ENCODE data around the gene NFKB2.

NFKB2 gene

GRCh38 chr10:102413053-102413705 lies 17.7 kb downstream of the NFKB2 start:
- TF ChIP-seq CTCF (conservative IDR thresholded peaks at IDR 0.05; ENCODE audit: low read depth, low read length), result no peak
- DNase-seq (ENCODE audit: low read depth), result no peak
- H3K4me3 ChIP-seq (ENCODE audit: low read length), result no peak overlapping the region

GRCh38 chr10:102413806-102414561 lies 18.5 kb downstream of the NFKB2 start:
- H3K4me3 ChIP-seq (ENCODE audit: low read length), result no peak overlapping the region
- no peak for DNase-seq (ENCODE audit: low read depth)
- no peak for TF ChIP-seq CTCF (conservative IDR thresholded peaks at IDR 0.05; ENCODE audit: low read depth, low read length)

- TF ChIP-seq CTCF (conservative IDR thresholded peaks at IDR 0.05; ENCODE audit: low read depth, low read length), result no peak
- DNase-seq (ENCODE audit: low read depth), result no peak
- no peak overlapping the region for H3K4me3 ChIP-seq (ENCODE audit: low read length)
These were observed 19.2 kb downstream of the NFKB2 start for GRCh38 chr10:102414749-102415148.

- no peak for DNase-seq (ENCODE audit: low read depth)
- TF ChIP-seq CTCF (conservative IDR thresholded peaks at IDR 0.05; ENCODE audit: low read depth, low read length), result no peak
- H3K4me3 ChIP-seq (ENCODE audit: low read length), result no peak overlapping the region
These were observed 20.8 kb downstream of the NFKB2 start for GRCh38 chr10:102416283-102416682.

GRCh38 chr10:102416695-102417094 lies 21.2 kb downstream of the NFKB2 start:
- no peak for TF ChIP-seq CTCF (conservative IDR thresholded peaks at IDR 0.05; ENCODE audit: low read depth, low read length)
- DNase-seq (ENCODE audit: low read depth), result no peak
- no peak overlapping the region for H3K4me3 ChIP-seq (ENCODE audit: low read length)

GRCh38 chr10:102418622-102419268 lies 23.2 kb downstream of the NFKB2 start, which contains the start of gene PSD:
Gene PSD (minus strand): TSS chr10:102418785. CDS start chr10:102417038, 1,747 bp downstream.
- TF ChIP-seq CTCF (conservative IDR thresholded peaks at IDR 0.05; ENCODE audit: low read depth, low read length), result no peak
- H3K4me3 ChIP-seq (ENCODE audit: low read length), result peak within 1 kb of the TSS; percentile 86
- no peak for DNase-seq (ENCODE audit: low read depth)
